ENCODE measurements around the gene IMPACT.

The IMPACT gene

GRCh38 chr18:24461996-24462395, 35.5 kb downstream of the IMPACT start:
- H3K4me1 ChIP-seq (ENCODE audit: control insufficient read depth, insufficient read depth, low read length): no peaks in the 10 kb centered on the region
- no peaks in the 10 kb centered on the region for H3K27me3 ChIP-seq (replicated peaks; ENCODE audit: control insufficient read depth, insufficient read depth, low read length)
- no peaks in the 10 kb centered on the region for H3K9me3 ChIP-seq (ENCODE audit: control insufficient read depth, low read length)
- H3K36me3 ChIP-seq (ENCODE audit: control insufficient read depth, insufficient read depth, low read length, severe bottlenecking): no peaks in the 10 kb centered on the region
- no peak for DNase-seq (ENCODE audit: low read depth)
- H3K4me3 ChIP-seq (ENCODE audit: low read length): no peak overlapping the region
- no peak overlapping the region for H3K9ac ChIP-seq (ENCODE audit: low read length)

GRCh38 chr18:24462838-24463775, 36.6 kb downstream of the IMPACT start:
- Histone ChIP-seq H3K9ac (ENCODE audit: low read length) (no peak overlapping the region), H3K9me3 (ENCODE audit: control insufficient read depth, low read length) (no peaks in the 10 kb centered on the region), H3K36me3 (ENCODE audit: control insufficient read depth, insufficient read depth, low read length, severe bottlenecking) (no peaks in the 10 kb centered on the region), H3K27me3 (replicated peaks; ENCODE audit: control insufficient read depth, insufficient read depth, low read length) (no peaks in the 10 kb centered on the region), H3K4me1 (ENCODE audit: control insufficient read depth, insufficient read depth, low read length) (no peaks in the 10 kb centered on the region), H3K4me3 (ENCODE audit: low read length) (no peak overlapping the region)
- DNase-seq (ENCODE audit: low read depth): no peak

- Histone ChIP-seq H3K27me3 (replicated peaks; ENCODE audit: control insufficient read depth, insufficient read depth, low read length) (no peaks in the 10 kb centered on the region), H3K4me1 (ENCODE audit: control insufficient read depth, insufficient read depth, low read length) (no peaks in the 10 kb centered on the region), H3K9ac (ENCODE audit: low read length) (no peak overlapping the region), H3K9me3 (ENCODE audit: control insufficient read depth, low read length) (no peaks in the 10 kb centered on the region), H3K4me3 (ENCODE audit: low read length) (no peak overlapping the region), H3K36me3 (ENCODE audit: control insufficient read depth, insufficient read depth, low read length, severe bottlenecking) (no peaks in the 10 kb centered on the region)
- DNase-seq (ENCODE audit: low read depth): no peak
Observed at GRCh38 chr18:24465486-24465885, 39.0 kb downstream of the IMPACT start.

- Histone ChIP-seq H3K9ac (ENCODE audit: low read length) (no peak overlapping the region), H3K4me3 (ENCODE audit: low read length) (no peak overlapping the region), H3K9me3 (ENCODE audit: control insufficient read depth, low read length) (no peaks in the 10 kb centered on the region), H3K36me3 (ENCODE audit: control insufficient read depth, insufficient read depth, low read length, severe bottlenecking) (no peaks in the 10 kb centered on the region), H3K27me3 (replicated peaks; ENCODE audit: control insufficient read depth, insufficient read depth, low read length) (no peaks in the 10 kb centered on the region), H3K4me1 (ENCODE audit: control insufficient read depth, insufficient read depth, low read length) (no peaks in the 10 kb centered on the region)
- no peak for DNase-seq (ENCODE audit: low read depth)
Observed at GRCh38 chr18:24466771-24467170, 40.3 kb downstream of the IMPACT start.

- Histone ChIP-seq H3K36me3 (ENCODE audit: control insufficient read depth, insufficient read depth, low read length, severe bottlenecking) (no peaks in the 10 kb centered on the region), H3K4me1 (ENCODE audit: control insufficient read depth, insufficient read depth, low read length) (no peaks in the 10 kb centered on the region), H3K4me3 (ENCODE audit: low read length) (no peak overlapping the region), H3K9ac (ENCODE audit: low read length) (no peak overlapping the region), H3K27me3 (replicated peaks; ENCODE audit: control insufficient read depth, insufficient read depth, low read length) (no peaks in the 10 kb centered on the region), H3K9me3 (ENCODE audit: control insufficient read depth, low read length) (no peaks in the 10 kb centered on the region)
- DNase-seq (ENCODE audit: low read depth): no peak
Observed at GRCh38 chr18:24470022-24470618, 43.6 kb downstream of the IMPACT start.

- Histone ChIP-seq H3K27me3 (replicated peaks; ENCODE audit: control insufficient read depth, insufficient read depth, low read length) (no peaks in the 10 kb centered on the region), H3K4me3 (ENCODE audit: low read length) (no peak overlapping the region), H3K9me3 (ENCODE audit: control insufficient read depth, low read length) (no peaks in the 10 kb centered on the region), H3K9ac (ENCODE audit: low read length) (no peak overlapping the region), H3K4me1 (ENCODE audit: control insufficient read depth, insufficient read depth, low read length) (no peaks in the 10 kb centered on the region), H3K36me3 (ENCODE audit: control insufficient read depth, insufficient read depth, low read length, severe bottlenecking) (no peaks in the 10 kb centered on the region)
- DNase-seq (ENCODE audit: low read depth): no peak
Observed at GRCh38 chr18:24470805-24471204, 44.3 kb downstream of the IMPACT start.

- no peaks in the 10 kb centered on the region for H3K4me1 ChIP-seq (ENCODE audit: control insufficient read depth, insufficient read depth, low read length)
- no peak overlapping the region for H3K4me3 ChIP-seq (ENCODE audit: low read length)
- no peaks in the 10 kb centered on the region for H3K27me3 ChIP-seq (replicated peaks; ENCODE audit: control insufficient read depth, insufficient read depth, low read length)
- no peak overlapping the region for H3K9ac ChIP-seq (ENCODE audit: low read length)
- no peaks in the 10 kb centered on the region for H3K9me3 ChIP-seq (ENCODE audit: control insufficient read depth, low read length)
- no peak for DNase-seq (ENCODE audit: low read depth)
- H3K36me3 ChIP-seq (ENCODE audit: control insufficient read depth, insufficient read depth, low read length, severe bottlenecking): no peaks in the 10 kb centered on the region
Observed at GRCh38 chr18:24472591-24472990, 46.1 kb downstream of the IMPACT start.

GRCh38 chr18:24474406-24474805, 47.9 kb downstream of the IMPACT start:
- H3K36me3 ChIP-seq (ENCODE audit: control insufficient read depth, insufficient read depth, low read length, severe bottlenecking): no peaks in the 10 kb centered on the region
- no peak overlapping the region for H3K4me3 ChIP-seq (ENCODE audit: low read length)
- no peaks in the 10 kb centered on the region for H3K27me3 ChIP-seq (replicated peaks; ENCODE audit: control insufficient read depth, insufficient read depth, low read length)
- no peaks in the 10 kb centered on the region for H3K9me3 ChIP-seq (ENCODE audit: control insufficient read depth, low read length)
- no peaks in the 10 kb centered on the region for H3K4me1 ChIP-seq (ENCODE audit: control insufficient read depth, insufficient read depth, low read length)
- DNase-seq (ENCODE audit: low read depth): no peak
- no peak overlapping the region for H3K9ac ChIP-seq (ENCODE audit: low read length)

GRCh38 chr18:24475926-24476589, 49.6 kb downstream of the IMPACT start:
- no peaks in the 10 kb centered on the region for H3K4me1 ChIP-seq (ENCODE audit: control insufficient read depth, insufficient read depth, low read length)
- H3K9me3 ChIP-seq (ENCODE audit: control insufficient read depth, low read length): no peaks in the 10 kb centered on the region
- H3K27me3 ChIP-seq (replicated peaks; ENCODE audit: control insufficient read depth, insufficient read depth, low read length): no peaks in the 10 kb centered on the region
- no peak for DNase-seq (ENCODE audit: low read depth)
- no peaks in the 10 kb centered on the region for H3K36me3 ChIP-seq (ENCODE audit: control insufficient read depth, insufficient read depth, low read length, severe bottlenecking)
- no peak overlapping the region for H3K9ac ChIP-seq (ENCODE audit: low read length)
- H3K4me3 ChIP-seq (ENCODE audit: low read length): no peak overlapping the region

GRCh38 chr18:24479371-24479770, 52.9 kb downstream of the IMPACT start:
- Histone ChIP-seq H3K36me3 (ENCODE audit: control insufficient read depth, insufficient read depth, low read length, severe bottlenecking) (no peaks in the 10 kb centered on the region), H3K9me3 (ENCODE audit: control insufficient read depth, low read length) (no peaks in the 10 kb centered on the region), H3K27me3 (replicated peaks; ENCODE audit: control insufficient read depth, insufficient read depth, low read length) (no peaks in the 10 kb centered on the region), H3K4me1 (ENCODE audit: control insufficient read depth, insufficient read depth, low read length) (no peaks in the 10 kb centered on the region), H3K4me3 (ENCODE audit: low read length) (no peak overlapping the region), H3K9ac (ENCODE audit: low read length) (no peak overlapping the region)
- DNase-seq (ENCODE audit: low read depth): no peak

GRCh38 chr18:24482821-24483220, 56.4 kb downstream of the IMPACT start:
- no peaks in the 10 kb centered on the region for H3K9me3 ChIP-seq (ENCODE audit: control insufficient read depth, low read length)
- no peaks in the 10 kb centered on the region for H3K36me3 ChIP-seq (ENCODE audit: control insufficient read depth, insufficient read depth, low read length, severe bottlenecking)
- no peak for DNase-seq (ENCODE audit: low read depth)
- H3K9ac ChIP-seq (ENCODE audit: low read length): no peak overlapping the region
- peaks cover 5% of the 10 kb centered on the region for H3K4me1 ChIP-seq (ENCODE audit: control insufficient read depth, insufficient read depth, low read length)
- peaks cover 3% of the 10 kb centered on the region for H3K27me3 ChIP-seq (replicated peaks; ENCODE audit: control insufficient read depth, insufficient read depth, low read length)
- no peak overlapping the region for H3K4me3 ChIP-seq (ENCODE audit: low read length)
